Liver (tissue), 9 donors: Measurements from ENCODE around the gene SLC10A3. TPM values are rescaled to one million over a fixed set of nuclear protein-coding genes. Genes with fewer than 3 reads are reported as not detected.

Experiments
- DNase-seq: peaks from one replicate; pipeline ENCODE4 v3.0.0-alpha.2; 2017; ENCODE audit warnings: low spot score
- H3K27ac ChIP-seq, 2 donors: one replicate each; pipeline ENCODE4 v1.7.0; 2013; ENCODE audit warnings: inconsistent platforms in 2 of 2, low read length in 2 of 2, control low read depth in 1 of 2, low read depth in 1 of 2, mild to moderate bottlenecking in 1 of 2
- H3K27me3 ChIP-seq, 4 donors: one replicate each; pipeline versions ENCODE4 v1.6.1 to v1.7.0; 2013; ENCODE audit warnings: low read length in 3 of 4, inconsistent platforms in 1 of 4, mild to moderate bottlenecking in 1 of 4, moderate library complexity in 1 of 4; ENCODE audit not compliant: control insufficient read depth in 4 of 4, insufficient read depth in 4 of 4
- H3K36me3 ChIP-seq, 4 donors: one replicate each; pipeline versions ENCODE4 v1.6.1 to v1.7.0; 2013; ENCODE audit warnings: low read length in 3 of 4, mild to moderate bottlenecking in 3 of 4, low read depth in 1 of 4, moderate library complexity in 1 of 4; ENCODE audit not compliant: control insufficient read depth in 4 of 4, insufficient read depth in 3 of 4
- H3K4me1 ChIP-seq, 4 donors: one replicate each; pipeline versions ENCODE4 v1.6.1 to v1.7.0; 2013; ENCODE audit warnings: low read length in 3 of 4, mild to moderate bottlenecking in 3 of 4, moderate library complexity in 1 of 4; ENCODE audit not compliant: control insufficient read depth in 4 of 4, insufficient read depth in 4 of 4
- H3K4me3 ChIP-seq, 3 donors: one replicate each; pipeline versions ENCODE4 v1.6.1 to v1.7.0; 2013; ENCODE audit warnings: low read length in 3 of 3, control low read depth in 1 of 3, low read depth in 1 of 3, mild to moderate bottlenecking in 1 of 3
- H3K9ac ChIP-seq, 2 donors: one replicate each; pipeline ENCODE4 v1.7.0; 2013; ENCODE audit warnings: low read length in 2 of 2, mild to moderate bottlenecking in 2 of 2, moderate library complexity in 2 of 2, control low read depth in 1 of 2, low read depth in 1 of 2
- H3K9me3 ChIP-seq, 4 donors: one replicate each; pipeline versions ENCODE4 v1.6.1 to v1.7.0; 2013; ENCODE audit warnings: low read length in 3 of 4; ENCODE audit not compliant: control insufficient read depth in 4 of 4
- EGR1 ChIP-seq, 2 donors: IDR thresholded peaks; 2 replicates each; pipeline ENCODE4 v1.6.1; 2016 to 2018; ENCODE audit warnings: antibody characterized with exemption in 2 of 2, low read depth in 2 of 2
- FOXA1 ChIP-seq: IDR thresholded peaks from 2 replicates; pipeline ENCODE4 v1.6.1; 2016; ENCODE audit warnings: antibody characterized with exemption
- FOXA2 ChIP-seq: IDR thresholded peaks from 2 replicates; pipeline ENCODE4 v1.6.1; 2016; ENCODE audit warnings: antibody characterized with exemption
- GABPA ChIP-seq, 2 donors: IDR thresholded peaks in 1 of 2; conservative IDR thresholded peaks in 1 of 2; 2 replicates each; pipeline ENCODE4 v1.6.1; 2016; ENCODE audit warnings: antibody characterized with exemption in 2 of 2, mild to moderate bottlenecking in 1 of 2, moderate library complexity in 1 of 2
- HNF4A ChIP-seq, 2 donors: conservative IDR thresholded peaks; 2 replicates each; pipeline ENCODE4 v1.6.1; 2016; ENCODE audit warnings: antibody characterized with exemption in 2 of 2, mild to moderate bottlenecking in 2 of 2
- HNF4G ChIP-seq: IDR thresholded peaks from 2 replicates; pipeline ENCODE4 v1.6.1; 2016; ENCODE audit warnings: antibody characterized with exemption
- JUND ChIP-seq, 2 donors: IDR thresholded peaks; 2 replicates each; pipeline ENCODE4 v1.6.1; 2016; ENCODE audit warnings: antibody characterized with exemption in 2 of 2
- MAX ChIP-seq: IDR thresholded peaks from 2 replicates; pipeline ENCODE4 v1.6.1; 2016; ENCODE audit warnings: antibody characterized with exemption
- NR2F2 ChIP-seq: IDR thresholded peaks from 2 replicates; pipeline ENCODE4 v1.6.1; 2016; ENCODE audit warnings: antibody characterized with exemption
- RAD21 ChIP-seq, 2 donors: IDR thresholded peaks; 2 replicates each; pipeline ENCODE4 v1.6.1; 2016; ENCODE audit warnings: antibody characterized with exemption in 2 of 2, mild to moderate bottlenecking in 2 of 2
- RXRA ChIP-seq, 2 donors: IDR thresholded peaks; 2 replicates each; pipeline ENCODE4 v1.6.1; 2017 to 2018; ENCODE audit warnings: antibody characterized with exemption in 2 of 2, mild to moderate bottlenecking in 1 of 2
- SP1 ChIP-seq: IDR thresholded peaks from 2 replicates; pipeline ENCODE4 v1.6.1; 2018; ENCODE audit warnings: antibody characterized with exemption, mild to moderate bottlenecking
- TAF1 ChIP-seq: conservative IDR thresholded peaks from 2 replicates; pipeline ENCODE4 v1.6.1; 2016; ENCODE audit warnings: antibody characterized with exemption, mild to moderate bottlenecking
- YY1 ChIP-seq: IDR thresholded peaks from 2 replicates; pipeline ENCODE4 v1.6.1; 2016; ENCODE audit warnings: antibody characterized with exemption, mild to moderate bottlenecking
- ZBTB33 ChIP-seq: IDR thresholded peaks from 2 replicates; pipeline ENCODE4 v1.6.1; 2016; ENCODE audit warnings: antibody characterized with exemption
- WGBS: extraction: QIAGEN DNeasy Blood & Tissue Kit; methylation state at CpG from one replicate; pipeline ENCODE4 v1.1.7; 2013; 5-methylcytosine and 5-hydroxymethylcytosine counted together
- polyA plus RNA-seq, 2 donors: library from polyadenylated mRNA; stranded (reverse) in 1 of 2; unstranded in 1 of 2; fragments of 200-250 nt in 1 of 2; fragments of >200 nt in 1 of 2; fragmentation: Nextera tagmentation in 1 of 2; extraction: Ambion mirVana in 1 of 2; gene quantifications; one replicate each; pipeline versions ENCODE4 v1.2.1 to v1.2.3, GENCODE V29; 2013 to 2015
- total RNA-seq, 2 donors: library from RNA; depleted of rRNA; stranded (reverse); fragments of >200 nt; gene quantifications; one replicate each; pipeline ENCODE4 v1.2.3, GENCODE V29; 2014
- TF ChIP-seq, protein P1 (sequence below): fragments of 150-350 bp; IDR thresholded peaks from 2 replicates; pipeline ENCODE4 v1.5.1; 2017; ENCODE audit warnings: improper control_type of control experiment, low read depth, low read length; ENCODE audit not compliant: missing input control
- TF ChIP-seq, protein P2 (sequence below): IDR thresholded peaks from 2 replicates; pipeline ENCODE4 v1.6.1; 2016; ENCODE audit warnings: antibody characterized with exemption
- TF ChIP-seq, protein P3 (sequence below): IDR thresholded peaks from 2 replicates; pipeline ENCODE4 v1.6.1; 2016; ENCODE audit warnings: antibody characterized with exemption, mild to moderate bottlenecking
- donor health status: healthy.
- donor health status: healthy.
- donor health status: healthy.
- donor health status: healthy.
- donor health status: healthy.

Gene SLC10A3
- total and polyA plus RNA-seq, 4 donors = 3.2 to 5.6 (median 4.5) TPM

DNA sequence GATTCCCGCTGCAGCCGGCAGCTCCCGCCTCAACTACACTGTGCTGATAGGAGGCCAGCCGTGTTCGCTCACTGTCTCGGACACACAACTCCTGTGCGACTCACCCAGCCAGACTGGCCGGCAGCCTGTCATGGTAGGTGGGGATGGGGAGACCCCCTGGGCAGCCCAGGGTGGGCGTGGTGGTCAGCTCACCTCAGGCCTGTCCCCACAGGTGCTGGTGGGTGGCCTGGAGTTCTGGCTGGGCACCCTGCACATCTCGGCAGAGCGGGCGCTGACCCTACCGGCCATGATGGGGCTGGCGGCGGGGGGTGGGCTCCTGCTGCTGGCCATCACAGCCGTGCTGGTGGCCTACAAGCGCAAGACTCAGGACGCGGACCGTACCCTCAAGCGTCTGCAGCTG lies 22.9 kb downstream of the SLC10A3 start:
- TF ChIP-seq TAF1 = no peak
- no peak for TF ChIP-seq NR2F2
- WGBS = 98% methylated on average over 21 of the region's 21 CpGs
- no peaks in the 10 kb centered on the region for H3K4me1 ChIP-seq
- H3K27ac ChIP-seq = no peak overlapping the region
- H3K4me3 ChIP-seq = no peak overlapping the region
- H3K9ac ChIP-seq = no peak overlapping the region
- H3K27me3 ChIP-seq = no peaks in the 10 kb centered on the region
- H3K9me3 ChIP-seq = no peaks in the 10 kb centered on the region
- no peak for DNase-seq
- H3K36me3 ChIP-seq = peaks cover 0 to 2% (median 0%) of the 10 kb centered on the region in 4 donors

DNA sequence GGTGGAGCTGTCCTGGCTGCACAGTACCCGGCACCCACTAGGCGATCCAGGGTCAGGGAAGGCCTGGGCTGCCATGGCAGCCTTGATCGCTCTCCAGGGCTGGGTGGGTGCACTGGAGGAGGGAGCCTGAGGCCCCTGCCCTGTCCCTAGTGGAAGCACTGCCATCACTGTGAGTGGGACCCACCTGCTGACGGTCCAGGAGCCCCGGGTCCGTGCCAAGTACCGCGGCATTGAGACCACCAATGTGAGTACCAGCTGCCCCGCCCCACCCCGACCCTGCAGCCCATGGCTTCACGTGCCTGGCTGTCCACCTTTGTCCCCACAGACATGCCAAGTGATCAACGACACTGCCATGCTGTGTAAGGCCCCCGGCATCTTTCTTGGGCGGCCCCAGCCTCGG lies 23.5 kb downstream of the SLC10A3 start:
- Histone ChIP-seq H3K9ac (no peak overlapping the region), H3K36me3 (peaks cover 0 to 2% (median 0%) of the 10 kb centered on the region in 4 donors), H3K4me1 (no peaks in the 10 kb centered on the region), H3K27ac (no peak overlapping the region), H3K9me3 (no peaks in the 10 kb centered on the region), H3K27me3 (no peaks in the 10 kb centered on the region), H3K4me3 (no peak overlapping the region)
- DNase-seq = no peak
- TF ChIP-seq HNF4G = no peak
- no peak for TF ChIP-seq GABPA (IDR thresholded peaks at IDR 0.05 in 1 of 2, conservative IDR thresholded peaks at IDR 0.05 in 1 of 2)
- TF ChIP-seq MAX = no peak
- no peak for TF ChIP-seq NR2F2
- TF ChIP-seq, protein P1, sequence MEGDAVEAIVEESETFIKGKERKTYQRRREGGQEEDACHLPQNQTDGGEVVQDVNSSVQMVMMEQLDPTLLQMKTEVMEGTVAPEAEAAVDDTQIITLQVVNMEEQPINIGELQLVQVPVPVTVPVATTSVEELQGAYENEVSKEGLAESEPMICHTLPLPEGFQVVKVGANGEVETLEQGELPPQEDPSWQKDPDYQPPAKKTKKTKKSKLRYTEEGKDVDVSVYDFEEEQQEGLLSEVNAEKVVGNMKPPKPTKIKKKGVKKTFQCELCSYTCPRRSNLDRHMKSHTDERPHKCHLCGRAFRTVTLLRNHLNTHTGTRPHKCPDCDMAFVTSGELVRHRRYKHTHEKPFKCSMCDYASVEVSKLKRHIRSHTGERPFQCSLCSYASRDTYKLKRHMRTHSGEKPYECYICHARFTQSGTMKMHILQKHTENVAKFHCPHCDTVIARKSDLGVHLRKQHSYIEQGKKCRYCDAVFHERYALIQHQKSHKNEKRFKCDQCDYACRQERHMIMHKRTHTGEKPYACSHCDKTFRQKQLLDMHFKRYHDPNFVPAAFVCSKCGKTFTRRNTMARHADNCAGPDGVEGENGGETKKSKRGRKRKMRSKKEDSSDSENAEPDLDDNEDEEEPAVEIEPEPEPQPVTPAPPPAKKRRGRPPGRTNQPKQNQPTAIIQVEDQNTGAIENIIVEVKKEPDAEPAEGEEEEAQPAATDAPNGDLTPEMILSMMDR = no peak
- TF ChIP-seq TAF1 = no peak
- TF ChIP-seq, protein P2, sequence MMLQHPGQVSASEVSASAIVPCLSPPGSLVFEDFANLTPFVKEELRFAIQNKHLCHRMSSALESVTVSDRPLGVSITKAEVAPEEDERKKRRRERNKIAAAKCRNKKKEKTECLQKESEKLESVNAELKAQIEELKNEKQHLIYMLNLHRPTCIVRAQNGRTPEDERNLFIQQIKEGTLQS = no peak
- TF ChIP-seq YY1 = no peak
- no peak for TF ChIP-seq SP1
- no peak for TF ChIP-seq FOXA1
- no peak for TF ChIP-seq FOXA2
- TF ChIP-seq JUND (IDR thresholded peaks at IDR 0.05) = no peak
- TF ChIP-seq EGR1 (IDR thresholded peaks at IDR 0.05; ENCODE audit: low read depth in 2 of 2) = no peak
- TF ChIP-seq ZBTB33 = no peak
- TF ChIP-seq, protein P3, sequence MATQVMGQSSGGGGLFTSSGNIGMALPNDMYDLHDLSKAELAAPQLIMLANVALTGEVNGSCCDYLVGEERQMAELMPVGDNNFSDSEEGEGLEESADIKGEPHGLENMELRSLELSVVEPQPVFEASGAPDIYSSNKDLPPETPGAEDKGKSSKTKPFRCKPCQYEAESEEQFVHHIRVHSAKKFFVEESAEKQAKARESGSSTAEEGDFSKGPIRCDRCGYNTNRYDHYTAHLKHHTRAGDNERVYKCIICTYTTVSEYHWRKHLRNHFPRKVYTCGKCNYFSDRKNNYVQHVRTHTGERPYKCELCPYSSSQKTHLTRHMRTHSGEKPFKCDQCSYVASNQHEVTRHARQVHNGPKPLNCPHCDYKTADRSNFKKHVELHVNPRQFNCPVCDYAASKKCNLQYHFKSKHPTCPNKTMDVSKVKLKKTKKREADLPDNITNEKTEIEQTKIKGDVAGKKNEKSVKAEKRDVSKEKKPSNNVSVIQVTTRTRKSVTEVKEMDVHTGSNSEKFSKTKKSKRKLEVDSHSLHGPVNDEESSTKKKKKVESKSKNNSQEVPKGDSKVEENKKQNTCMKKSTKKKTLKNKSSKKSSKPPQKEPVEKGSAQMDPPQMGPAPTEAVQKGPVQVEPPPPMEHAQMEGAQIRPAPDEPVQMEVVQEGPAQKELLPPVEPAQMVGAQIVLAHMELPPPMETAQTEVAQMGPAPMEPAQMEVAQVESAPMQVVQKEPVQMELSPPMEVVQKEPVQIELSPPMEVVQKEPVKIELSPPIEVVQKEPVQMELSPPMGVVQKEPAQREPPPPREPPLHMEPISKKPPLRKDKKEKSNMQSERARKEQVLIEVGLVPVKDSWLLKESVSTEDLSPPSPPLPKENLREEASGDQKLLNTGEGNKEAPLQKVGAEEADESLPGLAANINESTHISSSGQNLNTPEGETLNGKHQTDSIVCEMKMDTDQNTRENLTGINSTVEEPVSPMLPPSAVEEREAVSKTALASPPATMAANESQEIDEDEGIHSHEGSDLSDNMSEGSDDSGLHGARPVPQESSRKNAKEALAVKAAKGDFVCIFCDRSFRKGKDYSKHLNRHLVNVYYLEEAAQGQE = no peak
- TF ChIP-seq RAD21 (IDR thresholded peaks at IDR 0.05) = no peak
- no peak for TF ChIP-seq HNF4A (conservative IDR thresholded peaks at IDR 0.05)
- TF ChIP-seq RXRA (IDR thresholded peaks at IDR 0.05) = no peak
- 96% methylated on average over 15 of the region's 15 CpGs for WGBS
